Medulla oblongata (tissue), 1 donor: Measurements from ENCODE around the gene FYN.

Source experiments
- DNase-seq: peaks from one replicate; pipeline ENCODE4 v3.0.0-alpha.2; 2015; ENCODE audit errors: extremely low spot score

Gene FYN

DNA sequence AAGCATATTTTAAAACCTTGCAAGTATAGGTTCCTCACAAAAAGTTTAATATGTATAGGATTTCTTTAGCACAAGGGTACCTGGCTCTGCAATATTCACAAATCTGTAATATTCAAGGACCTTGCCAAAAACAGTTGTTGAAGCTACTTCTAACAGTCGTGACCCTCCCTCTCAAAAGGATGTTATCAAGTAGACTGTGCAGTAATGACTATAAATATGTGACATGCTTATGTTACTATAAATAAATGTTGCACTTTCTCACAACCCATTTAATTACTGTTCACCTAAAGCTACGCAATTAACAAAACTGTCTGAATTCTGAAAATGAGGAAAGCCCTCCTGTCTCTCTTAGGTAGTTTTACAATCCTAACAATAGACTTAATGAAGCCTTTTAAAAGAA is 41.8 kb downstream of the FYN start:
- no peak for DNase-seq

DNA sequence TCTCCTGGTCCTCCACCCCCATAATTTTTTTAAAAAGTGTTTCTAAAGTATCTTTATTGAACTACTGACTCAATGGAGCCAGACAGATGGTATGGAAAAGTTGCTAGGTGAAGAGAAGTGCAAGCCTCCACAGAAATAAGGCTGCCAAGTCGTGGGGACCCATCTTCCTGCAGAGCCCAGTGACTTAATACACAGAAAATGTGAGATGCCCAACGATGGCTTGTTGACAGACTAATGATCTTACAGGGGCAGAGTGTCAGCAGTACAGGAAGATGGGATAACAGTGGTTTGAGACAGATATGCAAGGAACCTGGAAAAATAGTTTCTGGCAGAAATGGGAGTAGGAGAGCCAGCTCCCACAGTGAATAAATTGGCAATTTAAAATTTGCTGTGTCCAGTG is 43.3 kb downstream of the FYN start:
- DNase-seq = no peak

DNA sequence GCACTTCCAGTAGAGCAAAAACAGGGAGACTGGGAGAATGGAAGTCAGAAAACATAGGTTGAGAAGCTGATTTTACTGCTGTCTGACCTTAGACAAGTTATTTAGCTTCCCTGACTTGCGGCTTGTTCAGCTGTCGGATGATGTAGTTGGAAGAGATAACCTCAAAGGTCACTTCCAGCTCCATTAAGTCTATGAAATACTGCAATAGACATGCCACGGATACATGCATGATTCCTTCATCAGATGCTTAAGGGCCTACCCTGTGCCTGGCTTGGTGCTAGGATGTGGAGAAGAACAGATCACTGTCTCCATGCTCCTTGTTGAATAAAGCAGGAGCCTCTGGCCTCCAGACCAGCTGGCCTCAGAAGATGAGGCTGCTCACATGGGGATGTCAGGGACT is 43.7 kb downstream of the FYN start:
- no peak for DNase-seq

DNA sequence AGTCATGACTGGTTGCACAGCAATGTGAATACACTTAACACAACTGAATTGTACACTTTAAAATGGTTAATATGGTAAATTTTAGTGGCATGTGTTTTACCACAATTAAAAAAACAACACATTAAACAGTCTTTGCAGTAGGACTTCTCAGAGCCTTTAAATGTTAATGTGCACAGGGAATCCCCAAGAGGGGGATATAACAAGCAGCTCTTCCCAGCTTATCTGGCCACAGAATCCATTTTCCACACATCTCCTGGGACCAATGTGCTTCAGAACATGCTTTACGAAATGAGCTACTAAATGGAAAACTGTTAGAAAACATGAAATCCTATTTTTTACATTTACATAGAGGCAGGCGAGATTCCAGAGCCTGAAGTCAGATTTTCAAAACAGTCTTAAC is 44.4 kb downstream of the FYN start:
- DNase-seq = no peak

DNA sequence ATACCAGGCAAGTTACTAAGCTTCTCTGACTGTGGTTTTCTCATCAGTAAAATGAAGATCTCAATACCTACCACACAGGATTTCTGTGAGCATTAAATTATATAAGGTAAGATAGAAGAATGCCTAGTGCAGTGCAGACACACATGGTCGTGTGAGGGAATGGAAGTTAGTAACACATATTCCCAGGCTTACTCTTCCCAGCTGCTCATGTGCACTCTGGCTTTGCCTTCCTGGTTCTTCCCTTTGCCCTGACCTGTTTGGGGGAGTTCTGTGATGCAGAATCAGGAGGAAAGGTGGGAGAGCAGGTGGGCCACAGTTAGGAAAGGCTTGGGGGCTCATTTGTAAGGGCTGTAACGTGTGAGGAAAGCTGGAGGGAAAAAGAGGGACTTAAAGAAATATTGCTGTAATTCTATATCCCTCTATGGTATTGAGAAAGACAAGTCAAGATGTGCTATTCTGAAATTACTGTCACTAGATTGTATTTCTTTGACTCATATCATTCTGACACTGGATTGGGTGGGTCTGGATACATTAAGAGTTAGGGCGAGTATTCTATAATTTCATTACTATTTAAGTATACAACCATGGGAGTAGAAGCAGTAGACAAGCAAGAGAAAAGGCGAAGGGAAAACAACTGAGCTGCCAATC is 47.7 kb downstream of the FYN start:
- DNase-seq = no peak

DNA sequence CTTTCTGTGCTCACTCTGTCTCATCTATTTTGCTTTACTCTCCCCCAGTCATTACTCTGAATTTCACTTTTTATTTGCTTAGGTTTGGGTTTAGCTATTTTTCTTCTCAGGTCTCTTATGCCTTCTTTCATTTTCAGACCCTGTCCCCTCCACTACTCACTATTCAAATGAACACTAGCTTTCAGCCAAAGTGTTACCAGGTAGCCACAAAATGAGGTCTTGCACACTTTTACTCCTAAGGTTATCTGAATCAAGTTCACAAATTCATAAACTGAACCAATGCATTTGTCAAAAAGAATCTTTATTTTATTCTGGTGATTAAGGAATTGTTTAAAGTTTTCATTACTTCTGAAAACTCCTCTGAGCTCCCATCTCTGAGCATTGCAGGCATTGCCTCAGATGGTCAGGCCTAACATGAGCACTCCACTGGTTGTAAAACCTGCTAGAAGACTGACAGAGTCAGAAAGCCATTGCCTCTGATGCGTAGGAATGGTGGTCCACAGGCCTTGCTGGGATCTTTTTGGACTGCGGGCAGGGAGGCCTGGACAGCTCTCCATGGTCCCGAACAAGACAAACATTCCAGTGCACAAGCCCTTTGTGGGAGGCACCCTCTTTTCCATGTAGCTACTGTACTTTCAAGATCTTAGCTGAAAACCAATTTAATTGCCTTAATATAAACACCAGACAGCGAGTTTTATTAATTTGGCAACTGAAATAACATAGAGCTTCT is 48.5 kb downstream of the FYN start:
- DNase-seq = no peak

DNA sequence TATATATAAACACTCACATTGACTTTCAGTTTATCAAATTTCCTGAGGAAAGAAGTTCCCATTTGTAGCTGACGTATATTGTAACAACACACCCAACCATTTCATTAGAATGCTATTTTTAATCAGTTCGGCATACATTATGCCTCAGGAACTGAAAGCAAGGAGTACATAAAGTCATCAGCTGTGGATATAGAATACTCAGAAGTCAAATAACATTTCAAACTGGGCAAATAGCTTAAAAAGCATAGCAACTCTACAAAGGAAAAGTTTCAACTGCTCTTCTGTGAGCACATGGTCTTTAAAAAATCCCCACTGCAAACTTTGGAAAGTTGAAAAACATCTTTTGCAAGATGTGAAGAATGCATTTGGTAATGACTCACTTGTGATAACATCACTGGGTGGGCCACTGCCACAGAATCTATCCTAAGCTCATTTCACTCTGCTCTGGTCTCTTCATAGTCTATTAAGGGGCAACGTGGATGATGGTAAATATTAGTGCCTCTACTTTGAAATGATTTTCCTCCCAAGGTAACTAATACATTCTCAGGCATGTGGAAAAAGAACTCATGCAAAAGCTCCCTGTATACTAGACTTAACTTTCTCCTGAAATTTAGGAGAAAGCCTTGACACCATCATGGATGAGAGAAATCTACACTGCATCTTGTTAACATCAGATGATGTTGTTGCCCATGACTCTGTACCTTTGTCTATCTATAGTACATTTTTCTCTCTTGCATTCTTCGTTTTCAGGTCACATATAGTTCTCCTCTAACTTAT is 49.2 kb downstream of the FYN start:
- no peak for DNase-seq

DNA sequence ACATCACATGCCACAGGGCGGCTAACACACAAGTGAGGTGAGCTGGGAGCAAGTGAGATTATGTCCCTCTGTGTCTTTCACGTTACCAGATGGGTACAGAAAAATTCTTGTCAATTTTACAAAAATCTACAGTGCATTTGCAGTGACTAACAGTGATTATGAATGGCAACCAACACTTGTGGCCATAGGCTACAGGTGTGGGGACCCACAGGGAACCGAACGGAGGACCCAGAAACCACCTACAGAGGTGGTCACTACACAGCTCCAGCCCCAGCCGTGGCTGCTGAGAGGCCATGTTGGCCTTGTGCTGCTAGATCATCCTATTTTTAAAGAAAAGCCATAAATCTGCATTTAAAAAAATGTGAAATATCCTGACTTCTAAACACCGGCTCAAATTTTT is 50.2 kb downstream of the FYN start:
- no peak for DNase-seq

DNA sequence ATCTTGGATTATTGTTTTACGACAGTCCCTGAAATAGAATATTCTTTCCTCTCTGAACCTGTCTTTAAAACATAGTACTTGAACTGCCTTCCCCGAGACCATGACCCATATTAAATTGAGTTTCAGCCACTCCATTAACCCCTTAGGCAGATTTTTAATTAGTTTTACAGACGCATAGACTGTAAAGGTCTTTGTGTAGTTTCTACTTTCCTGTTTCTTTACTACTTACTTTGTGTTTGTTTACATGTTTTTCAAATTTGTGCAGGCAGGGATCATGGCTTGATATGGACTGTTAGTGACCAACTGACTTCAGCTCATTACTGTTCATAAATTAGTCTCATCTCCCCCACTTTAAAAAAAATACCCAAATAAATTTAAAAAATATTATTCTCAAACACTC is 53.8 kb downstream of the FYN start:
- DNase-seq = no peak

DNA sequence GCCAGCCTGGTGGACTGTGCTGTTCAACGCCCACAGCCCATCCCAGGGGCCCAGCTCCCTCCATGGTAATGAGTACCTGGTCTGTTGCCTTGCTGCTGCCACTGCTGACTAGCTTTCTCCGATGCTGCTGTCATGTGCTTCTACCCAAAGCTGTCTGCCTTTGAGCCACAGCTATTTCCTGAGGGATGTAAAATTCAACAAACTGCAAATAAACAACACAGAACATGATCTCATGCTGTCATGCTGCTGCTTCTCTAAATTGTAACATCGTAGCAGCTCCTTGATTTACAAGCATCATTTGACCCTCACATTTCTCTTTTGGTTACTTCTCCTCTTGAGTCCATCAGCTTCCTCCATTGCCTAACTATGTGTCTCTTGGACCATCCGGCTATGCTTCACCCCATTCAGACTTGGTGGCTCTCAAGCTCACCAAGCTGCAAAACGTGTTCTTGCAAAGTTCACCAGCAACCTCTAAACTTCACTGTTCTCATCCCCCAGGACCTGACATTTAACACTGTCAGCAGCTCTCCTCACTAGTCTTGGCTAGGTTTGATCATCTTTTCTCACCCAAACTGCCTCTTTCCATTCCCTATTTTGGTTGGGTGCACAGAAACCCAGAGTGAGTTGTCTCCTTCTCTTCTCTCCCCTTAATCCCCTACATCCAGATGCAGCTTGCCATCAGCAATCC is 54.6 kb downstream of the FYN start:
- no peak for DNase-seq

DNA sequence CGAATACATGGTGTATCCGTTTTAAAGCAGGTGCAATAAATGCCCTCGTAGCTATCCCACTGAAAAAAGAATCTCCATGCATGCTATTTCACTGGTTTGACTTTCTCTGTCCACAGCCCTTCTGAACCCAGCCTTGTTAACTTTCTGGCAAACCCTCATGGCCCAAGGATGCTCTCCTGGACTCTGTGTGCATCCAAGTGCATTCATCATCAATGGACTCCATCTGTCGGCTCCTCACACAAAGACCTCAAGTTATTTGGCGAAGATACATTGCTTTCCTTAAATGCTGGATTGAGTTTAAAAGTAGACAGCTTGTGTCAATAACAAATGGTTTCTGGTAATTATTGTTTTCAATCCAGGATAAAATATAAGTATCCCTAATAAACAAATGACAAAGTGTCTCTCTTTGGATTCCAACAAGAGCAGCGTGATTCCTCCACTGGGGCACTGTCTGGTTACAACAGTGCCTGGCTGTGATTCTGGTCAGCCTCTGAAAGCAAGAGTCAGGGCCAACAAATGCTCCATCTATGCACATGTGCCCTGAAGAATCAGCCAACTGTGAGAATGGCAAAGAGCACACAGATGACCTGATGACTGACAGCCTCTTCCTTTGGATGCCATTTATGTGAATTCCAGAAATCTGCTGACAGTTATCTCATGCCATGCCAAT is 55.7 kb downstream of the FYN start:
- DNase-seq = peak; percentile 90

DNA sequence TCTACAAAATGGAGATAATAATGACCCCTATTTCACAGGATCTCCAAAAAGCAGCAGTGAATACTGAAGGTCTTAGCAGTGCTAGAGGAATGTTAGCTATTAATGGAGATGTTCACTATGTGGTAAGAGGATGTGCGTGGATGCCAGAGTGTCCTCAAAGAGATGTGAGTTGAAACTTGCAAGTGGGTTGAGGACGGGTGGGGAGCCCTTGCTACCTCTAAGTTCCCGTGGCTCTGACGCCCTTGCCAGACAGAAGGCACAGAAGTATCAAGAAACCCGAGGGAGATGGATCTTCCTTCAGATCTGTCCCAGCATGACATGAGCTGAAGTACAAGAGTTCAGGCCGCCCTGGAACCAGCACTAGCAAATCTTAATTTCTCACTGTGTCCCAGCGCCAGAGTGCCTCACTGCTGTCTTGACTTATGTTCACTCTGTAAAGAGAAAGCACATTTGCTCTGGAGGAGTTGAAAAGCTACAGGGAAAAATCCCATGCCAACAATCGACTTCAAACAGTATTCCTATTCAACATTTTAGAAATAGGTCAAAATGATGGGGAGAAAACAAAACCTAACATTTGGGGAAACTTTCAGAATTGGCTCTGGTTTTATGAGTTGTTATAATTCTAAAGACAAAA is 59.5 kb downstream of the FYN start:
- DNase-seq = no peak

DNA sequence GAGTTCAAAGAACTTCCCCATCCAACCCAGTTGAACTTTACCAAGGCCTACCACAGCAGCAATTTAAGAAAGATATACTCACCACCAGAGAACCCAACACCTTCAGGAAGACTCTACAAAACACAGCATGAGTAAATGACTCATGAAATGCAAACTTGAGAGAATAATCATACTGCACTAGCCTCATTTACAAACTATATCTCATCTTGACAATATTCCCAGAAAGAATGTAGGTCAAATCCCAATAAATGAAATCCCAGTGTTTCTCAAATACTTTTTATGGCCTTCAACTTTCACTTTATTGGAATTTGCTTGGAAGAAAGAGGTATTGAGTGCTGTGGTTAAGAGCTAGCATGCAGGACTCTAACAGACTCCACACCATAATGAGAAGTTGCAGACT is 60.0 kb downstream of the FYN start:
- DNase-seq = no peak

DNA sequence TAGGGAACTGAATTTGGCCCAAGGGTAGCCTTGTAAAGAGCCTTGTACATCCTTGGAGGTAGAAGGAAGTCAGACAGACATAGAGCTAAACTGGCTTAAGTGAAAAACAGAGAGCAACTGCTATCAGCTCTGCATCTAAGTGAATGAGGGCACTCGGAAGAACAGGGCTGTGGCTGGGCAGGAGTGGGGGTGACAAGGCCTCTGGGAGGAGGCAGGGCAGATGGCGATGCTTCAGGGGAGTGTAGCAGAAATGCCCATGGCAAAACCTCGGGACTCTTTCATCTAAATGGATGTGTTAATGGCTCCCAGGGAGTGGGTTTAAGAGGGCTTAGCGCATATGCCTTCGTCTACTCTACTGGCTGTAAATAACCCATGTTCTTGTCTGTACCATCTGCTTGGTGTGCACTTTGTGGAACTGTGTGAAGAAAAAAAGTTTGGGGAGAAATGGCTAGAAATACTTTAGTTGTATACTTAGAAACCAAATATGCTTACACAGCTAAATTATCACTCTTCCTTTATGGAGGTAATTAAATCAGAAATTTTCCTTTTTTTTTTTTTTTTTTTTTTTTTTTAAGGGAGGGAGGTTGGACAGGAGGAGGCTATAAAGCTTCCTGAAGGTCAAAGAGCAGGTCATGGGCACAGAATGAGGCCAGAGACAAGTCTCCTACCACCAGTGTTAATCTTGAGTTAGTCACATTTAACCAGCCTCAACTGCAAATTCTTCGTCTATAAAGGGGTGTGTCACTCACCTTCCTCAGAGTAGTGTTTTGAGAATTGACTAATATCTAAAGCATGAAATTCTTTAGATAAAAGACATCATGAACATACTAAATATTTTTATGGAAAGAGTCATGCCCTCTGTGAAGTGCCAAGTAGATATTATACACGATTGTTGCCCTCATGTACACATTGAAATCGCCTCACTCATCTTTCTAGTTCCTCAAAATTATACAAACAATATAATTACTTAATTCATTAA is 60.9 kb downstream of the FYN start:
- DNase-seq = no peak

DNA sequence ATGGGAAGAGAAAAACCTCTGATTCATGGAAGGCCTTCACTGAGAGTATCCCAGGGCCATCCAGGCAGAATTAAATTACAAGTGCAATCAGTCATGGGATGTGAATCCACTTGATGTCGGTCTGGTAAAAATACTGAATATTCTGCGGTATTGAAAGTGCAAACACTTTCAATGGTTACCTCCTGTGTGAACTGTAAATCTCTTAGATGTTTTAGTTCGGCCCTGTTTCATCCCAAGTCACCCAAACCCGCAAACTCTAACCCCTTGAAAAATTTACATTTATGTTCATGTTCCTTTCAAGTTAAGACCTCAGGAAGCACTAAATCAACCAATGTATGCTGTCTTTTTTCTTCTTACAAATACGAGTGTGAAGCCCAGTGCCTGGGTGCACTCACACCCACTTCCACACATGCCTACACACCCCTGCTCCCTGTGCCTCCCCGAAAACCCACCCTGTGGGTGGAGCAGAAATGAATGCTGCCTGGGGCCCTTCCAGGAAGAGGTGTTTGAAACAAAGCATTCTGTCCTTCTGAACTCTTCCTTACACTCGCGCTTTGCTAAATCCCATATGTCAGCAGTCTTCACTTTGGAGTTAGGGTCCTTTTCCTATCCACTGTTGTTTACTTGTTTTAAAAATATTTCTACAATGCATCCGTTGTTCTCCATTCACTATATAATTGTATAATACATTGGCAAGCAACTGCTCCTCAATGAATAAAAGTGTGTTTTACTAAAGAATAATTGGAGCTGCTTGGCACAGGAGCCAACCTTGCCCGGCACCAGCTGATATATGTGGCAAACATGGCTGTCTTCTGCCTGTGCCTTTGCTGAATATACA is 62.7 kb downstream of the FYN start:
- peak; percentile 54 for DNase-seq

DNA sequence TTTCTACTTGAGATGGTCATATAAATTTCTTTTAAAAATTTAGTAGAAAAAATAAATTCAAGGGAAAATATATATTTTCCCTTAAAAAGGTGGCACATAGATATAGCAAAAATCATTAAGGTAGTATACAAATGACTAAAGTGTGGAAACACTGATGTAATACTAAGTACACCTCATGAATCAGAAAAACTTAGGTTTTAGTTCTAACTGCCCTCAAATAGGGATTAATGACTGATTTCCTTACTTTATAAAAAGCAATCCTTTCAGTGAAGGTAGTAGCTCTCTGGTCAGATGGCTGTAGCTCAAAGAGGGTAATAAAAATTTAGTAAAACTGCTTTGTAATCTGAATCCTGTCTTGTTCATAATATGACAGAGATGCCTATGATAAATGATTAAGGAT is 63.5 kb downstream of the FYN start:
- DNase-seq = no peak

DNA sequence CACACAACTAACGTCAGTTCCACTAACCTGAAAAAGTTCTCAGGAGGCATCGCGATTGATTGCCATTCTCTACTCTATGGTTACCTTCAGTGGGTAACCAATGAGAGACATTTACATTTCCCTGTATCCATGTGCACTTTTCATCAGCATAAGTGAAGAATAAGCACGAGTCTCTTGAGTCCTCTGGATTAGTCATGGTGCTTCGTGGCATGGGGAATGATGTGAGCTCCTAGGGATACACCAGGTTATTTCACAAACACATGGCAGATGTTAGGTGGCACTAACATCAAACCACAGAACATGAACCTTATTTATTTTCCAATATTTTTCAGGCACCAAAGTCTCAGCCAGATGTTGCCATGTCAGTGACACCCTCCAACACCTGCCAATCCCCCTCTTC is 64.0 kb downstream of the FYN start:
- DNase-seq = no peak

DNA sequence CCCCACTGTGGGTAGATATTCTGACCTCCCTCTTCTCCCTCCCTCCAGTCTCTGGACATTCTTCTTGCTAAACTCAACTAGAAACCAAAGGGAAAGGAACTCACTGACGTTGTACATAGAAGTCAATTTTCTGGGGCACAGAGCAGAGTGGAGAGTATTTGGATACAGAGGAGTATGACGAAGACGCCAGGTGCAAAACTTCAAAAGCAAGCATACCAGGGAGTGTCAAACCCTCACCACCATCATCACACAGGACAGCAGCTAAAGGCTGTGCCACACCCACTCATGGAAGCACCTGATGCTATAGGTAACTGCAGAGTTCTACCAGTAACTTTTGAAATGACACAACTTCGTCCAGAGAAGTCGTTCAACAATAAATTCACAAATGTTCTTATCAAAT is 64.8 kb downstream of the FYN start:
- no peak for DNase-seq
